ENCODE results near the gene OR2W3.

GRCh38 chr1:247942624-247943023 lies 47.2 kb downstream of the OR2W3 start:
- no peak for TF ChIP-seq POLR2AphosphoS5 (IDR thresholded peaks at IDR 0.05)
- TF ChIP-seq CTCF (IDR thresholded peaks at IDR 0.05): no peak
- TF ChIP-seq POLR2A (IDR thresholded peaks at IDR 0.05): no peak
- TF ChIP-seq EP300 (IDR thresholded peaks at IDR 0.05): no peak
